HL-60 (cell line): ENCODE data around the gene IFNA21.
A peak's percentile ranks its signal among the peaks of the same experiment; 100 is the strongest.

ENCODE experiments used
- DNase-seq, 2 experiments: peaks; one replicate each; pipeline ENCODE4 v3.0.0-alpha.2; 2010 to 2020; ENCODE audit warnings: low read depth in 1 of 2, low spot score in 1 of 2
- H3K27ac ChIP-seq: fragments of 250-450 bp; sonication (Bioruptor Pico); replicated peaks from 2 replicates; pipeline ENCODE4 v1.5.1; 2020; ENCODE audit warnings: mild to moderate bottlenecking, moderate library complexity
- H3K27me3 ChIP-seq: fragments of 250-450 bp; sonication (Bioruptor Pico); 2 replicates; pipeline ENCODE4 v1.5.1; 2021; ENCODE audit warnings: mild to moderate bottlenecking, moderate library complexity; ENCODE audit not compliant: insufficient read depth, poor library complexity, severe bottlenecking
- H3K4me3 ChIP-seq: replicated peaks from 2 replicates; pipeline ENCODE4 v1.5.1; 2011; ENCODE audit warnings: mild to moderate bottlenecking, control low read depth, low read length; ENCODE audit not compliant: insufficient read depth
- GABPA ChIP-seq: IDR thresholded peaks from 2 replicates; pipeline ENCODE4 v1.6.1; 2012; ENCODE audit warnings: low read depth
- POLR2AphosphoS5 ChIP-seq: IDR thresholded peaks from 2 replicates; pipeline ENCODE4 v1.6.1; 2012; ENCODE audit warnings: low read depth
- SPI1 ChIP-seq: IDR thresholded peaks from 2 replicates; pipeline ENCODE4 v1.6.1; 2012; ENCODE audit warnings: low read depth, mild to moderate bottlenecking, borderline replicate concordance
- TF ChIP-seq, protein P1 (sequence below): IDR thresholded peaks from 2 replicates; pipeline ENCODE4 v1.6.1; 2012; ENCODE audit warnings: low read depth; ENCODE audit not compliant: insufficient replicate concordance
- TF ChIP-seq, protein P2 (sequence below): IDR thresholded peaks from one replicate; pipeline ENCODE4 v1.5.1; 2011; ENCODE audit warnings: low read length, control low read depth, inconsistent platforms; ENCODE audit not compliant: insufficient read depth

The IFNA21 gene

GRCh38 chr9:21121595-21122251, 44.7 kb downstream of the IFNA21 start:
- TF ChIP-seq GABPA: no peak
- TF ChIP-seq, protein P1, sequence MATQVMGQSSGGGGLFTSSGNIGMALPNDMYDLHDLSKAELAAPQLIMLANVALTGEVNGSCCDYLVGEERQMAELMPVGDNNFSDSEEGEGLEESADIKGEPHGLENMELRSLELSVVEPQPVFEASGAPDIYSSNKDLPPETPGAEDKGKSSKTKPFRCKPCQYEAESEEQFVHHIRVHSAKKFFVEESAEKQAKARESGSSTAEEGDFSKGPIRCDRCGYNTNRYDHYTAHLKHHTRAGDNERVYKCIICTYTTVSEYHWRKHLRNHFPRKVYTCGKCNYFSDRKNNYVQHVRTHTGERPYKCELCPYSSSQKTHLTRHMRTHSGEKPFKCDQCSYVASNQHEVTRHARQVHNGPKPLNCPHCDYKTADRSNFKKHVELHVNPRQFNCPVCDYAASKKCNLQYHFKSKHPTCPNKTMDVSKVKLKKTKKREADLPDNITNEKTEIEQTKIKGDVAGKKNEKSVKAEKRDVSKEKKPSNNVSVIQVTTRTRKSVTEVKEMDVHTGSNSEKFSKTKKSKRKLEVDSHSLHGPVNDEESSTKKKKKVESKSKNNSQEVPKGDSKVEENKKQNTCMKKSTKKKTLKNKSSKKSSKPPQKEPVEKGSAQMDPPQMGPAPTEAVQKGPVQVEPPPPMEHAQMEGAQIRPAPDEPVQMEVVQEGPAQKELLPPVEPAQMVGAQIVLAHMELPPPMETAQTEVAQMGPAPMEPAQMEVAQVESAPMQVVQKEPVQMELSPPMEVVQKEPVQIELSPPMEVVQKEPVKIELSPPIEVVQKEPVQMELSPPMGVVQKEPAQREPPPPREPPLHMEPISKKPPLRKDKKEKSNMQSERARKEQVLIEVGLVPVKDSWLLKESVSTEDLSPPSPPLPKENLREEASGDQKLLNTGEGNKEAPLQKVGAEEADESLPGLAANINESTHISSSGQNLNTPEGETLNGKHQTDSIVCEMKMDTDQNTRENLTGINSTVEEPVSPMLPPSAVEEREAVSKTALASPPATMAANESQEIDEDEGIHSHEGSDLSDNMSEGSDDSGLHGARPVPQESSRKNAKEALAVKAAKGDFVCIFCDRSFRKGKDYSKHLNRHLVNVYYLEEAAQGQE: no peak
- TF ChIP-seq POLR2AphosphoS5: no peak
- TF ChIP-seq, protein P2, sequence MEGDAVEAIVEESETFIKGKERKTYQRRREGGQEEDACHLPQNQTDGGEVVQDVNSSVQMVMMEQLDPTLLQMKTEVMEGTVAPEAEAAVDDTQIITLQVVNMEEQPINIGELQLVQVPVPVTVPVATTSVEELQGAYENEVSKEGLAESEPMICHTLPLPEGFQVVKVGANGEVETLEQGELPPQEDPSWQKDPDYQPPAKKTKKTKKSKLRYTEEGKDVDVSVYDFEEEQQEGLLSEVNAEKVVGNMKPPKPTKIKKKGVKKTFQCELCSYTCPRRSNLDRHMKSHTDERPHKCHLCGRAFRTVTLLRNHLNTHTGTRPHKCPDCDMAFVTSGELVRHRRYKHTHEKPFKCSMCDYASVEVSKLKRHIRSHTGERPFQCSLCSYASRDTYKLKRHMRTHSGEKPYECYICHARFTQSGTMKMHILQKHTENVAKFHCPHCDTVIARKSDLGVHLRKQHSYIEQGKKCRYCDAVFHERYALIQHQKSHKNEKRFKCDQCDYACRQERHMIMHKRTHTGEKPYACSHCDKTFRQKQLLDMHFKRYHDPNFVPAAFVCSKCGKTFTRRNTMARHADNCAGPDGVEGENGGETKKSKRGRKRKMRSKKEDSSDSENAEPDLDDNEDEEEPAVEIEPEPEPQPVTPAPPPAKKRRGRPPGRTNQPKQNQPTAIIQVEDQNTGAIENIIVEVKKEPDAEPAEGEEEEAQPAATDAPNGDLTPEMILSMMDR: no peak
- TF ChIP-seq SPI1: no peak
- no peak for DNase-seq
- H3K27ac ChIP-seq: no peak overlapping the region
- no peaks in the 10 kb centered on the region for H3K27me3 ChIP-seq
- no peak overlapping the region for H3K4me3 ChIP-seq

DNA sequence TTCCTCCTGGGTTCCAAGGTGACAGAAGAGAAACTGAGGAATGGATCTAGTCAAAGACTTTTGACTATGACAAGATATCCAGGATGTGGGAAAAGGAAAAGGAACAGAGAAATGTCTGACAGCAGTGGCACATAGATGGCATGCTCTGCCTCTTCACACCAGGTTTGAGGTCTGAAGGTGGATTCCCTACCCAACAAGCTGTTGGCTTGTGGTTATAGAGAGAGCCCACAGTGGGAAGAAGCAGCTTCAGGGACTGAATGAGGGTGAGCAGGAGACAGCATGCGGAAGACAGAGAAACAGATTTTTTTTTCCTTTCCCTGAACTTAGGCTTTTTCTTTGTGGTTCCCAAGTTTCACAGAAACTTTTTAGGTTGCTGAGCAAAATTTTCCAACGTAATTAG, 45.4 kb downstream of the IFNA21 start:
- TF ChIP-seq SPI1 (no peak), GABPA (no peak)
- Histone ChIP-seq H3K27me3 (no peaks in the 10 kb centered on the region), H3K4me3 (no peak overlapping the region), H3K27ac (no peak overlapping the region)
- no peak for DNase-seq

DNA sequence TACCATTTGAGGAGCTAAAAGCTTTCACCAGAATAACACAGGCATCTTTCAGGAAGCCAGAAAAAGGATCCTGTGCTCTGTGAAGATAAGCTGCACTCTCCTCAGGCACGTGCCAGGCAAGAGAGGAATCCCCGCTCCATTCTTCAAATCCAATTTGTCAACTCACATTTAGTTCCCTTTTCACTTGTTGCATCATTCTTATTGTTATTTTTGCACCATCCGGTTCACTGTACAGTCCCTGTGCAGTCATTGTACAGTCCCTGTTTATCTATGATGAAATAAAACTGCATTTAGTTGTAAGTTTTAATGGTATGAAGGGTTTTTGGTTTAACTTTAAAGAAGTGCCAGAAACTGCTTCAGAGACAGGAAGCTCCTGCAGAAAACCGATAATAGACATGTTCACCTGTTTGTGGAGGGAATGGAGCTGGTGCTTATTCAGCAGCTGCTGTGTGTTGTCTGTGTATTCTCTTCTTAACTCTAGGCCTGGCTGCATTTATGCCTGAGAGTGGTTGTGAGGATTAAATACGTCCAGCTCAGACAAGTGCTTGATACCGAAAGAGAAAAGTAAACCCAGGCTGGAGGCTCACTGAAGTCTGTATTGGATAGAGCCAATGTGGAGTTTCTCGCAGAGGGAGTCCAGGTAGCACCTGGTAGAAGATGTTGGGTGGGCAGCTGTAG, 47.2 kb downstream of the IFNA21 start:
- DNase-seq: peak; percentile 62 to 63
- Histone ChIP-seq H3K27ac (peak overlapping the region; percentile 43), H3K27me3 (no peaks in the 10 kb centered on the region), H3K4me3 (no peak overlapping the region)
- peak; percentile 57; the same call in 1 of the 2 replicates for TF ChIP-seq POLR2AphosphoS5
- TF ChIP-seq, protein P2: no peak
